ENCODE data around the gene PSD. TPM values are rescaled to one million over a fixed set of nuclear protein-coding genes. Genes with fewer than 3 reads are reported as not detected.
A peak's percentile ranks its signal among the peaks of the same experiment; 100 is the strongest.

PSD gene
- total and polyA plus RNA-seq, 5 donors, result 4.6 to 9.4 (median 6.2) TPM

DNA sequence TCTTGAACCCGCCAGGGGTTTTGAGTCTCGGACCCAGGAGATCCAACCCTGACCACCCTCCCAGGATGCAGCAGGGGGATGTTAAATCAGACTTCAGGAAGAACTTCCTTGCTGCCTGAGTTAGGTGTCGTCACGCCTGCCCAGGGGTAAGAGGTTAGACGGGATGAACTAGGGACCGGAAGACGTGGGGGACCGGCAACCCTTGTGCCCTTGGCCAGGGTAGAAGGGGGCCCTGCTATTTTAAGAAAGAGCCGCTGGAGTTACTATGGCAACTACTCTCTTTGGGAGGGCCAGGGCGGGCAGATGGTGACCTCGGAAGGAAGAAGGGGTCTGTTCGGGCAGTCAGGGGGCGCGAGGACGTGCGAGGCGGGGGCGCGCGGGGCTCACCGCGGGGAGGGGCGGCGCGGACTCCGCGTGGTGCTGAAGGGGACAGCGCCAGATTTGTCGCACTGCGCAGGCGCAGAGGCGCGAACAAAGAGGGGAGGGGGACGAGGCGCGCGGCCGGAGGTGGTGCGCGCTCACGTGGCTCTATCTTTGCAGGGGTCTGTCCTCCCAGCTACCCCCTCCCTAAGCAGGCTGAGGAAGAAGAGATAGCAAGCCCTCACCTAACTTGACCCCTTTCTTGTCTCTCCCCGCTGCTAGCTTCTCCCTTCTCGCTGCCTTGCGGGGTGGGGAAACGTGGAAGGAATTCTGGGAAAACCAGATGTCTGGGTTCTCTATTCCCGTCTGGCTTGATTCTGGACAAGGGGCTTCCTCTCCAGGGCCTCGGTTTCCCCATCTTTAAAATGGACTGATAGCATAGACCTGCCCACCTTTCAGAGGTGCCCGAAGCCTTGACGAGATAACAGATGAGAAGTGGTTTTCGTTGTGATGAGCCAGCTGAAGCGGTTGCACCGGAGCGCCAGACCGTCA lies 940 bp upstream of the PSD start:
- no peaks in the 10 kb centered on the region for H3K27me3 ChIP-seq (ENCODE audit: control insufficient read depth, insufficient read depth)
- peaks cover 3% of the 10 kb centered on the region for H3K4me1 ChIP-seq (ENCODE audit: control insufficient read depth, insufficient read depth, low read length)
- DNase-seq, result peak in 2 of 3 donors; percentile 79 to 85
- peak overlapping the region; percentile 58 for H3K4me3 ChIP-seq (ENCODE audit: low read length)
- under 1% methylated on average over 54 of the region's 54 CpGs for WGBS
- intact Hi-C loops (cut with DNase I), result no loop called here
- H3K9me3 ChIP-seq (ENCODE audit: control insufficient read depth, low read length), result no peaks in the 10 kb centered on the region
- ATAC-seq, result peak; percentile 2 to 12
- no peak overlapping the region for H3K27ac ChIP-seq (ENCODE audit: low read length)

DNA sequence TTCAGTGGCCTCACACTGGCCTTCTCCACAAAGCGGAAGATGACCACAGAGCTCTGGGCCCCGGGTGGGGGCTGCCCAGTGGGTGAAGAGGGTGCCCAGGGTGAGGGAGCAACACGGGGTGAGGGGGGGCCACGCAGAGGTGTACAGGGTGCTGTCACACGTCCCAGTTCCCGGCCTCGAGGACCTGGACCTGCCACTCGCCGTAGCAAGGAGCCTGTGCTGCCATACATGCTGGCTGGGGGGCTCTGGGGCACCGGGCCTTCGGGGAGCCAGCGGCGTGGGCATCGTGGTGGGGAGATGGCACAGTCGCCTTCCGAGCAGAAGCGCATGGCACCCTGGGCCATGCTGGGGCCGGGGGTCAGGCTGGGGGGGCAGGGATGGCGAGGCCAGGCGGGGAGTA lies 1.9 kb downstream of the PSD start:
- Histone ChIP-seq H3K4me3 (ENCODE audit: low read length) (no peak overlapping the region), H3K27ac (ENCODE audit: low read length) (no peak overlapping the region), H3K27me3 (ENCODE audit: control insufficient read depth, insufficient read depth) (no peaks in the 10 kb centered on the region), H3K9me3 (ENCODE audit: control insufficient read depth, low read length) (no peaks in the 10 kb centered on the region), H3K4me1 (ENCODE audit: control insufficient read depth, insufficient read depth, low read length) (peaks cover 3% of the 10 kb centered on the region)
- 83% methylated on average over 20 of the region's 20 CpGs for WGBS
- intact Hi-C loops (cut with DNase I), result no loop called here
- DNase-seq (peak in 2 of 3 donors; percentile 10 to 51), ATAC-seq (no peak)

DNA sequence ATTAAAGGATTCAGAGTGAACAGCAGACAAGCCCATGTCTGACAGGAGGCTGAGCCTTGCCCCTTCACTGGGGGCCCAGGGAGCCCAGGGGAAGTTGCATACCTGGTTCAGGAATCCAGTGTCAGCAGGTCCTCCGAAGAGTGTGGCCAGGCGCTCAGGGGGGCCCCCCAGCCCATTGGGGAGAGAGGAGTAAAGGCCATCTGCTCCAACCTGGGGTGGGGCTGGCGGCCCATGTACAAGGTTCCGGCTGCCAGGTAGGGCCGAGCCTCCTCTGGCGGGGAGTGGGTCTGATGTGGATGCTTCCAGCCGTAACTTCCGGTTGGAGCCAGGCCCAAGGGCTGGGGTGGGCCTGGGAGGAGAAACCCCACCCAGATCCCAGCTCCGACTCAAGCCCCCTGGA lies 2.3 kb downstream of the PSD start:
- Histone ChIP-seq H3K27ac (ENCODE audit: low read length) (no peak overlapping the region), H3K27me3 (ENCODE audit: control insufficient read depth, insufficient read depth) (no peaks in the 10 kb centered on the region), H3K4me3 (ENCODE audit: low read length) (no peak overlapping the region), H3K4me1 (ENCODE audit: control insufficient read depth, insufficient read depth, low read length) (peaks cover 3% of the 10 kb centered on the region), H3K9me3 (ENCODE audit: control insufficient read depth, low read length) (no peaks in the 10 kb centered on the region)
- peak in 1 of 3 donors; percentile 11 for DNase-seq
- intact Hi-C loops (cut with DNase I), result no loop called here
- no peak for ATAC-seq
- WGBS, result 68% methylated on average over 9 of the region's 9 CpGs

DNA sequence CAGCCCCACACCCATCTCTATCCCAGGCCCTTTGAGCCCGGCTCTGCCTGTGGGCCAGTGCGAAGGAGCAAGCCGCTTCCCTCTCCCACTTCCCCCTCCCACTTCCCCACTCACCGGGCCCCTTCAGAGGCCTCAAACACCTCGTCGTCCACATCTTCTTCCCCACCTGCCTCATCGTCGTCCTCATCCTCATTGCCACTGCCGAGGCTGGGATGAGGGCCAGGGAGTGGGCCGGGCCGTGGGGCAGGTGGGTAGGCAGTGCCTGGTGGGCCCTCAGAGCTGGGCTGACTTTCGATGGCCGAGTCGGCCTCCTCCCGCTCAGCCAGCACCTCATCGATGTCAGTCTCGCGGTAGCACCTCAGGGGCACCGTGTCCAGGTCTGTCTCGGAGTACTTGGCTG lies 3.8 kb downstream of the PSD start:
- Histone ChIP-seq H3K27me3 (ENCODE audit: control insufficient read depth, insufficient read depth) (no peaks in the 10 kb centered on the region), H3K9me3 (ENCODE audit: control insufficient read depth, low read length) (no peaks in the 10 kb centered on the region), H3K4me3 (ENCODE audit: low read length) (no peak overlapping the region), H3K4me1 (ENCODE audit: control insufficient read depth, insufficient read depth, low read length) (no peaks in the 10 kb centered on the region), H3K27ac (ENCODE audit: low read length) (no peak overlapping the region)
- ATAC-seq (no peak), DNase-seq (peak in 1 of 3 donors; percentile 42)
- intact Hi-C loops (cut with DNase I), result no loop called here
- 42% methylated on average over 20 of the region's 20 CpGs for WGBS

DNA sequence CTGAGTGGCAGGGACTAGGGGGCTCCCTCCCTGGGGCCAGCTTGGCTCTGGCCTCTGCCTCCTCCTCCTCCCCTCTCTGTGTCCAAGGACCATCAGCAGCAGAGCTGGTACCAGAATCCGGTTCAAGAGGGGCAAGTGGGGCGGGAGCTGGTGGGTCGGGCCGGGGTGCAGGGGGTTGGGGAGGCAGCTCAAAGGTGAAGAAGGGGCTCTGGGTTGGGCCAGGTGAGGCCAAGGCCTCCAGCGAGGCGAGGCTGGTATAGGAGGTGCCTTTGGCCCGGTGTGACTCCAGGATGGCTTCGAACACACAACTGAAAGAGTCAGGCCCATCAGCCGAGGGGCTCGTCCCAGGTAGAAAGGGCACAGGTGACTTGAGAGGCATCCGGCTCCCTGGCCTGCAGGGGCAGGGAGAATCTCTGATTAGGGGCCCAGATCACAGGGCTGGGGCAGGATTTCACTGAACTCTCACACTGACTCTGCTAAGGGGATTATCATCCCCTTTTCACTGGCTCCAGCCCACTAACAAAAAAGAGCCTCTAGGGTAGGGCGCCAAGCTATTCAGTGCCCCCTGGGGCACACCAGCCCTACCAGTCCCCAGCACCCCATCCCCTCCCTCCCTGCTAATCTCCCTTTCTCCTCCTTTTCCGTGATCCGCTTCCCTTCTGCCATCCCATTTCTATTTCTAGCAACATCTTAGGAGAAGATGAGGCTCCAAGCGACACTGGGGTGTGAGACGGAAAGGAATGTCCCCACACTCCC lies 4.6 kb downstream of the PSD start:
- intact Hi-C loops (cut with DNase I), result no loop called here
- Histone ChIP-seq H3K27me3 (ENCODE audit: control insufficient read depth, insufficient read depth) (no peaks in the 10 kb centered on the region), H3K27ac (ENCODE audit: low read length) (no peak overlapping the region), H3K4me1 (ENCODE audit: control insufficient read depth, insufficient read depth, low read length) (no peaks in the 10 kb centered on the region), H3K4me3 (ENCODE audit: low read length) (no peak overlapping the region), H3K9me3 (ENCODE audit: control insufficient read depth, low read length) (no peaks in the 10 kb centered on the region)
- no peak for ATAC-seq
- WGBS, result 68% methylated on average over 16 of the region's 16 CpGs
- DNase-seq, result peak in 1 of 3 donors; percentile 50

DNA sequence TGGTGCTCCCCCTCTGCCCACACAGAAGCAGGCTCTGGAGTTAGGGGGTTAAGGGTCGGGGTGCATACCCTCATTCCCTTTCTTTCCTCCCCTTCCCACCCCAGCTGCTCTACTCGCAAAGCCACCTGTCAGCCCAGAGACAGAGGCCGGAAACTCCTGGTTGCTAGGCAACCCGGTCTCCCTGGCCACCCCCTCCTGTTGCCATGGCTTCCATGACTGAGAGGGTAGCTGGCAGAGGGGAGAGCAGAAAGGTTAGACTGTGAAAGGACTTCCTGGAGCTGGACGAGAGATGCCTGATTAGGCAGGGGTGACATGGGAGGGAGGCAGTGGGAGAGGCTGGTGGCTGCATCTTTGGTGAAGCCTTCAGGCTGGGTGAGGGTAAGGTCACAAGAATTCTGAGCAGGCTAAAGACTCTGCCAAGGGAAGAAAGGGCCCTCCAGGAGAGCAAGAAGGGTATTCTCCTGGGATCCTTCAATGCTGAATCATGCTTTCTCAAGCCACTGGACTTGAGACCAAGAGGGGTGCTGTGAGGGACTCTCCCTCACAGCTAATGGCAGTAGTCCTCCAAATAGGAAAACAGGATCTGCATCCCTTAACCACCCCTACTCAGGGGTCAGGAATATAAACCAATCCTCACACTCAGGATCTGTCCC lies 5.4 kb downstream of the PSD start:
- no peak overlapping the region for H3K27ac ChIP-seq (ENCODE audit: low read length)
- intact Hi-C loops (cut with DNase I), result no loop called here
- DNase-seq (peak in 1 of 3 donors; percentile 30), ATAC-seq (no peak)
- WGBS, result 30% methylated on average over 5 of the region's 5 CpGs
- H3K27me3 ChIP-seq (ENCODE audit: control insufficient read depth, insufficient read depth), result no peaks in the 10 kb centered on the region
- no peaks in the 10 kb centered on the region for H3K4me1 ChIP-seq (ENCODE audit: control insufficient read depth, insufficient read depth, low read length)
- H3K4me3 ChIP-seq (ENCODE audit: low read length), result no peak overlapping the region
- H3K9me3 ChIP-seq (ENCODE audit: control insufficient read depth, low read length), result no peaks in the 10 kb centered on the region

DNA sequence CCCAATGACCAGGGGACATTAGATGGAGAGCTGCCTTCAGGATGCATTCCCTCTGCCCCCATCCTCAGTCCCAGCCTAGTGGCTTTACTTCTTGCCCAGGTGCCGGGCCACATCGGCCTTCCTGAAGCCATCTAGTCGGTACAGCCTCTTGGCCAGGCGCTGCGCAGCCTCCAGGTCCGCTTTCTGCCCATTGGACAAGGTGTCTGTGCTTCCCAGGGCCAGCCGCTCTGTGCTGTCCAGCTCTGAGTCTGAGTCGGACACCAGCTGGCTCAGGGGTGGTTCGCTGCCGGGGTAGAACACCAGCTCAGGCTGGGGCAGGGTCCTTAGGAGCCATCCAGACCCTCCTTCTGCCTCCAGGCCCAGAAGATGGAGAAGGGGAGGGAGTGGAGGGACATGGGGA lies 6.3 kb downstream of the PSD start:
- DNase-seq (no peak), ATAC-seq (no peak)
- Histone ChIP-seq H3K4me3 (ENCODE audit: low read length) (no peak overlapping the region), H3K27me3 (ENCODE audit: control insufficient read depth, insufficient read depth) (no peaks in the 10 kb centered on the region), H3K4me1 (ENCODE audit: control insufficient read depth, insufficient read depth, low read length) (no peaks in the 10 kb centered on the region), H3K27ac (ENCODE audit: low read length) (no peak overlapping the region), H3K9me3 (ENCODE audit: control insufficient read depth, low read length) (no peaks in the 10 kb centered on the region)
- WGBS, result 86% methylated on average over 10 of the region's 10 CpGs
- intact Hi-C loops (cut with DNase I), result no loop called here

DNA sequence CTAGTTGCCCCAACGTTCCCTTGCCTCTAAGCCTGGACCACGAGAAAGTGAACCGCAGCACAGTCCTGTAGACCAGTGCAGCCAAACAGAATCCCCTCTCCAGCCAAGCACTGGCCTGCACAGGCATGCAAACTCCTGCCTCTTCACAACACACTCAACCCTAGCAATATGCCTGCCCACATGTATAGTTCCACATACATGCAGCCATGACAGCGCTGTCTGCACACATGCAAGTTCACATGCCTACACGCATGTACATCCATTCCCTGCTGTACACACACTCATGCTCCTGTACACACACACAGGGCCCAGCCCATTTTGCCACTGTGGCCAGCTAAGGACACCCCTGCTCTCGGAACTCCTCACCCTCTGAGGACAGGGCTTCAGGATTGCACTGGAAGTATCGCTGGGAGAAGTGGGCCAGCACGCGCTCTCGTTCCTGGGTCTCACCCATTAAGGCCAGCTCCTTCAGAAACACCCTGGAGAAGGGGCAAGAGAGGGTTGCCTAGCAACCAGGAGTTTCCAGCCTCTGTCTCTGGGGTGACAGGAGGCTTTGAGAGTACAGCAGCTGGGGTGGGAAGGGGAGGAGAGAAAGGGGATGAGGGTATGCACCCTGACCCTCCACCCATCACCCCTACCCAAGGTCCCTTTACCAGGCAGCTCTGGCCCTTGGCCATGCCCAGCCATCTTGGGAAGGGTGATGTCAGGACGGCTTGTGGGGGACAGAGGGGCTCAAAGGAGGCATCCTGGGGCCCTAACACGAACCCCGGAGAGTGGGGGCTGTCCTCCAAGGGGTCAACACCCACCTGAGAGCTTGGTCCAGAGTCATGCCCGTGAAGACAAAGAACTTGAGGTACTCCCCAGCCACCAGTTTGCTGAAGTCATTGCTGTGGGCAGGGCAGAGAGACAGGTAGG lies 7.0 kb downstream of the PSD start:
- Histone ChIP-seq H3K4me3 (ENCODE audit: low read length) (no peak overlapping the region), H3K27ac (ENCODE audit: low read length) (no peak overlapping the region), H3K9me3 (ENCODE audit: control insufficient read depth, low read length) (no peaks in the 10 kb centered on the region), H3K27me3 (ENCODE audit: control insufficient read depth, insufficient read depth) (no peaks in the 10 kb centered on the region), H3K4me1 (ENCODE audit: control insufficient read depth, insufficient read depth, low read length) (no peaks in the 10 kb centered on the region)
- intact Hi-C loops (cut with DNase I), result no loop called here
- ATAC-seq (no peak), DNase-seq (peak in 1 of 3 donors; percentile 48)
- WGBS, result 79% methylated on average over 14 of the region's 14 CpGs

DNA sequence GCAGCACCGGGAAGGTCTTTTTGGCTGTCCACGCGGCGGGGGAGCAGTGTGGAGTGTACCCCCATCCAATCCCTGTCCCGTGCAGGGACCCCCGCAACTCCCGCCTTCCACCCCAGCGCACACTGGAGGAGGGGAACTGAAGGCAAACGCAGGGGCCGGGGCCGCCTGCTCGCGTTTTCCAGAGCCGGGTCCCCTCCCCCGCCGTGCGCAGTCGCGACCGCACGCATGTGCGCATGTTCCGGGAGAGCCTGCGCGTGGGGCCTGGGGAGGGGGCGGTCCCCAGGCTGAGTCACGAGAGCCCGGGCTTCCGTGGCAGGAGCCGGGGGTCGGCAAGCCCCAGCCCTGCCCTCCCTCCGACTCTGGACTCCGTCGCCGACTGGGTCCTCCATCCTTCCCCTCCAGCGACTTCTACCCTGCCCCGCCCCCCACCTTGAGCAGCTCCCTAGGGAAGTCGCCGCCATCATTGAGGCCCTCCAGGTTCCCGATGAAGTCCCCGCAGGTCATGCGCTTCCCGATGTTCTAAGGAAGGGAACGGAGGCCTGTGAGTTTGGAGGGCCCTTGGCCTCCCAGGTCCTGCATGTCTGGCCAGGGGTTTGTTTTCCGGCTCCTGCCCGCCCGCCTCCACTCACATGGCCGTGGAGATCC lies 8.0 kb downstream of the PSD start:
- DNase-seq, result peak; percentile 33 to 72 (median 63)

More for the DNA sequence above, 8.0 kb downstream of the PSD start:
- H3K4me1 ChIP-seq (ENCODE audit: control insufficient read depth, insufficient read depth, low read length), result no peaks in the 10 kb centered on the region
- H3K27me3 ChIP-seq (ENCODE audit: control insufficient read depth, insufficient read depth), result no peaks in the 10 kb centered on the region
- ATAC-seq, result peak in 1 of 2 donors; percentile 39
- H3K4me3 ChIP-seq (ENCODE audit: low read length), result peak overlapping the region; percentile 6
- 2% methylated on average over 48 of the region's 48 CpGs for WGBS
- no peaks in the 10 kb centered on the region for H3K9me3 ChIP-seq (ENCODE audit: control insufficient read depth, low read length)
- intact Hi-C loops (cut with DNase I), result no loop called here
- H3K27ac ChIP-seq (ENCODE audit: low read length), result no peak overlapping the region

Data from right cardiac atrium (tissue), 5 donors.